ENCODE measurements around the gene NAT9. TPM values are rescaled to one million over a fixed set of nuclear protein-coding genes. Genes with fewer than 3 reads are reported as not detected.

NAT9 gene
- total RNA-seq, 1 donor = 20.2 TPM

GRCh38 chr17:74763565-74764387, 12.4 kb downstream of the NAT9 start:
- TF ChIP-seq, protein P1, sequence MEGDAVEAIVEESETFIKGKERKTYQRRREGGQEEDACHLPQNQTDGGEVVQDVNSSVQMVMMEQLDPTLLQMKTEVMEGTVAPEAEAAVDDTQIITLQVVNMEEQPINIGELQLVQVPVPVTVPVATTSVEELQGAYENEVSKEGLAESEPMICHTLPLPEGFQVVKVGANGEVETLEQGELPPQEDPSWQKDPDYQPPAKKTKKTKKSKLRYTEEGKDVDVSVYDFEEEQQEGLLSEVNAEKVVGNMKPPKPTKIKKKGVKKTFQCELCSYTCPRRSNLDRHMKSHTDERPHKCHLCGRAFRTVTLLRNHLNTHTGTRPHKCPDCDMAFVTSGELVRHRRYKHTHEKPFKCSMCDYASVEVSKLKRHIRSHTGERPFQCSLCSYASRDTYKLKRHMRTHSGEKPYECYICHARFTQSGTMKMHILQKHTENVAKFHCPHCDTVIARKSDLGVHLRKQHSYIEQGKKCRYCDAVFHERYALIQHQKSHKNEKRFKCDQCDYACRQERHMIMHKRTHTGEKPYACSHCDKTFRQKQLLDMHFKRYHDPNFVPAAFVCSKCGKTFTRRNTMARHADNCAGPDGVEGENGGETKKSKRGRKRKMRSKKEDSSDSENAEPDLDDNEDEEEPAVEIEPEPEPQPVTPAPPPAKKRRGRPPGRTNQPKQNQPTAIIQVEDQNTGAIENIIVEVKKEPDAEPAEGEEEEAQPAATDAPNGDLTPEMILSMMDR (IDR thresholded peaks at IDR 0.05; ENCODE audit: insufficient read depth, low read length) = no peak
- no peak overlapping the region for H3K4me3 ChIP-seq (ENCODE audit: low read depth, low read length)
- no peak for DNase-seq (ENCODE audit: low read depth)

GRCh38 chr17:74761931-74762330, 14.2 kb downstream of the NAT9 start:
- no peak overlapping the region for H3K4me3 ChIP-seq (ENCODE audit: low read depth, low read length)
- DNase-seq (ENCODE audit: low read depth) = no peak
- TF ChIP-seq, protein P1 (IDR thresholded peaks at IDR 0.05; ENCODE audit: insufficient read depth, low read length) = no peak

DNA sequence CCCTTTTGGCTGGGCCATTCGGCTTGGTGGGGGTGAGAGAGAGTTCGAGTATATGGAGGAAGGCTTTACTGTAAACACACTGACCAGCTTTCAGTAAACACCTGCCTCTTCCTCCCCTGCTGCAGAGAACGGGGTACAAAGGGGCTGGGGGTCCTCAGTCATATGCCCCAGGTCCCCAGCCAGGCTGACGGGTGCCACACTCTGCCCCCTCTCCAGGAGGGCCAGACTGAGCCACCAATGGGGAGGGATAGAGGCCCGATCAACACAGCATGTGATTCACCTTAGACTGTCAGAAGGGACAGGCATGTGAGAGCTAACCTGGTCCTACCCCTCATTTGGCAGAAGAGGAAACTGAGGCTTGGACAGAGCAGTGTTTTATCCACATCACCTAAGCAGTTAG, 14.7 kb downstream of the NAT9 start:
- TF ChIP-seq, protein P1 (IDR thresholded peaks at IDR 0.05; ENCODE audit: insufficient read depth, low read length) = no peak
- no peak overlapping the region for H3K4me3 ChIP-seq (ENCODE audit: low read depth, low read length)
- no peak for DNase-seq (ENCODE audit: low read depth)

- H3K4me3 ChIP-seq (ENCODE audit: low read depth, low read length) = no peak overlapping the region
- no peak for DNase-seq (ENCODE audit: low read depth)
- TF ChIP-seq, protein P1 (IDR thresholded peaks at IDR 0.05; ENCODE audit: insufficient read depth, low read length) = no peak
Measured at GRCh38 chr17:74760404-74761105, 15.6 kb downstream of the NAT9 start.

DNA sequence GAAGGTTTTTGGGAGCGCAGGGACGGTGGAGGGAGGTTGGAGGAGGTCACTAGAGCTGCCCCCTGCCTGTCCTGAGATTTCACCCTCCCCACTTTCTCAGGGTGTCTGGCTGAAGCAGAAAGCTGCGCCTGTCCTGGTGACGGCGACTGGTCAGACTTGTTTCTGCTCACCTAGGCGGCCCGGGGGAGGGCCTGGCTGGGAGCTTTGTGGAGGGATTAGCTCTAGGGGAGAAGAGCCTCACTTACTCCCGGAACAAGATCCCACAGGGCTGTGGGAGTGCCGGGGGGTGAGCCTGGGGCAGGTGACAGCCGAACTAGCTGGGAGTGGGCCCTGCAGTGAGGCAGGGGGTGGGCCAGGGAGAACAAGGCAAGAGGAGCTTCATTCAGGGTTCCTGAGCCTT, 16.2 kb downstream of the NAT9 start:
- TF ChIP-seq, protein P1 (IDR thresholded peaks at IDR 0.05; ENCODE audit: insufficient read depth, low read length) = no peak
- no peak for DNase-seq (ENCODE audit: low read depth)
- no peak overlapping the region for H3K4me3 ChIP-seq (ENCODE audit: low read depth, low read length)

GRCh38 chr17:74759243-74759801, 16.8 kb downstream of the NAT9 start:
- TF ChIP-seq, protein P1 (IDR thresholded peaks at IDR 0.05; ENCODE audit: insufficient read depth, low read length) = no peak
- no peak for DNase-seq (ENCODE audit: low read depth)
- no peak overlapping the region for H3K4me3 ChIP-seq (ENCODE audit: low read depth, low read length)
